K562 (cell line): ENCODE results near the gene UBA7. TPM values are rescaled to one million over a fixed set of nuclear protein-coding genes. Genes with fewer than 3 reads are reported as not detected.

Source experiments
- BCOR ChIP-seq: fragments of 450-650 bp; IDR thresholded peaks from 2 replicates; pipeline ENCODE4 v1.6.1; 2016
- BHLHE40 ChIP-seq: IDR thresholded peaks from 2 replicates; pipeline ENCODE4 v1.6.1; 2011; ENCODE audit warnings: low read length, improper control_type of control experiment
- CBX1 ChIP-seq: sonication (generic); IDR thresholded peaks from 2 replicates; pipeline ENCODE4 v1.6.1; 2016; ENCODE audit warnings: antibody characterized with exemption, low read depth, mild to moderate bottlenecking
- KAT7 ChIP-seq: sonication (generic); formaldehyde crosslinking; IDR thresholded peaks from 2 replicates; pipeline ENCODE4 v1.8.0; 2022; ENCODE audit warnings: missing genetic modification reagents, mild to moderate bottlenecking, borderline replicate concordance
- KDM5B ChIP-seq: fragments of 200-600 bp; sonication (generic); IDR thresholded peaks from 2 replicates; pipeline ENCODE4 v1.6.1; 2012; ENCODE audit warnings: low read depth, mild to moderate bottlenecking, moderate library complexity, low read length, control low read depth, inconsistent platforms; ENCODE audit not compliant: insufficient replicate concordance
- NFE2 ChIP-seq: IDR thresholded peaks from 2 replicates; pipeline ENCODE4 v1.6.1; 2014; ENCODE audit warnings: antibody characterized with exemption, low read depth
- RAD21 ChIP-seq, 2 experiments: fragments of 250-450 bp in 1 of 2; fragments of 450-650 bp in 1 of 2; sonication (Bioruptor Pico) in 1 of 2; formaldehyde crosslinking in 1 of 2; IDR thresholded peaks in 1 of 2; conservative IDR thresholded peaks in 1 of 2; 2 replicates each; pipeline versions ENCODE4 v1.4.0 to v1.8.0; 2020 to 2022; ENCODE audit warnings: mild to moderate bottlenecking in 2 of 2, moderate library complexity in 1 of 2
- SLC30A9 ChIP-seq: fragments of 250-450 bp; sonication (Bioruptor Pico); IDR thresholded peaks from 2 replicates; pipeline ENCODE4 v1.8.0; 2022; ENCODE audit warnings: mild to moderate bottlenecking, moderate library complexity
- SRSF3 ChIP-seq: fragments of 200-400 bp; formaldehyde crosslinking; IDR thresholded peaks from 2 replicates; pipeline ENCODE4 v1.6.1; 2016; ENCODE audit warnings: mild to moderate bottlenecking, low read length, moderate library complexity; ENCODE audit not compliant: insufficient read depth
- XRCC4 ChIP-seq: IDR thresholded peaks from one replicate; pipeline ENCODE4 v1.6.1; 2011; ENCODE audit not compliant: insufficient read depth, insufficient read length; ENCODE audit errors: extremely low read depth
- ZC3H4 ChIP-seq: sonication (generic); formaldehyde crosslinking; IDR thresholded peaks from 2 replicates; pipeline ENCODE4 v1.9.0; 2021; ENCODE audit warnings: missing genetic modification reagents, borderline replicate concordance
- ZNF253 ChIP-seq: fragments of 250-450 bp; sonication (Bioruptor Pico); conservative IDR thresholded peaks from 2 replicates; pipeline ENCODE4 v1.6.1; 2021; ENCODE audit warnings: mild to moderate bottlenecking
- ZNF316 ChIP-seq: fragments of 450-650 bp; IDR thresholded peaks from 2 replicates; pipeline ENCODE4 v1.6.1; 2016
- polyA plus RNA-seq, 8 experiments: library from polyadenylated mRNA; depleted of rRNA in 4 of 8; stranded (reverse) in 5 of 8; unstranded in 3 of 8; fragments of >200 nt; fragmentation: Nextera tagmentation in 2 of 8; fragmentation: Illumina TruSeq in 1 of 8; extraction: Ambion mirVana in 2 of 8; extraction: Trizol in 1 of 8; gene quantifications; 2 replicates each; pipeline versions ENCODE4 v1.2.1 to v1.2.3, GENCODE V29; 2011 to 2014; ENCODE audit warnings: inconsistent platforms in 1 of 8, missing spikeins in 1 of 8
- total RNA-seq, 7 experiments: library from RNA; depleted of rRNA in 6 of 7; stranded (reverse); fragments of >200 nt in 6 of 7; fragmentation: Illumina TruSeq in 2 of 7; extraction: Trizol in 2 of 7; gene quantifications; 2 replicates each; pipeline versions ENCODE4 v1.2.1 to v1.2.3, GENCODE V29; 2011 to 2021; ENCODE audit warnings: low replicate concordance in 1 of 7
- TF ChIP-seq, protein P1 (sequence below): sonication (generic); formaldehyde crosslinking; IDR thresholded peaks from 2 replicates; pipeline ENCODE4 v1.9.0; 2022; ENCODE audit warnings: mild to moderate bottlenecking, missing genetic modification reagents
- TF ChIP-seq, protein P2 (sequence below): sonication (generic); formaldehyde crosslinking; IDR thresholded peaks from 2 replicates; pipeline ENCODE4 v1.8.0; 2022; ENCODE audit warnings: mild to moderate bottlenecking, missing genetic modification reagents
- TF ChIP-seq, protein P3 (sequence below): IDR thresholded peaks from 2 replicates; pipeline ENCODE4 v1.6.1; 2011; ENCODE audit not compliant: insufficient read length; ENCODE audit errors: extremely low read depth
- TF ChIP-seq, protein P4 (sequence below): sonication (generic); formaldehyde crosslinking; IDR thresholded peaks from 2 replicates; pipeline ENCODE4 v1.8.1; 2023; ENCODE audit warnings: mild to moderate bottlenecking, missing genetic modification reagents
- TF ChIP-seq, protein P5 (sequence below): fragments of 450-650 bp; IDR thresholded peaks from 2 replicates; pipeline ENCODE4 v1.6.1; 2016

The UBA7 gene
- total and polyA plus RNA-seq, 9 of the 15 experiments (the other 6 are each of a cell fraction or from before 2014, with no cell fraction given) = 0.17 to 3.3 (median 2.0) TPM

DNA sequence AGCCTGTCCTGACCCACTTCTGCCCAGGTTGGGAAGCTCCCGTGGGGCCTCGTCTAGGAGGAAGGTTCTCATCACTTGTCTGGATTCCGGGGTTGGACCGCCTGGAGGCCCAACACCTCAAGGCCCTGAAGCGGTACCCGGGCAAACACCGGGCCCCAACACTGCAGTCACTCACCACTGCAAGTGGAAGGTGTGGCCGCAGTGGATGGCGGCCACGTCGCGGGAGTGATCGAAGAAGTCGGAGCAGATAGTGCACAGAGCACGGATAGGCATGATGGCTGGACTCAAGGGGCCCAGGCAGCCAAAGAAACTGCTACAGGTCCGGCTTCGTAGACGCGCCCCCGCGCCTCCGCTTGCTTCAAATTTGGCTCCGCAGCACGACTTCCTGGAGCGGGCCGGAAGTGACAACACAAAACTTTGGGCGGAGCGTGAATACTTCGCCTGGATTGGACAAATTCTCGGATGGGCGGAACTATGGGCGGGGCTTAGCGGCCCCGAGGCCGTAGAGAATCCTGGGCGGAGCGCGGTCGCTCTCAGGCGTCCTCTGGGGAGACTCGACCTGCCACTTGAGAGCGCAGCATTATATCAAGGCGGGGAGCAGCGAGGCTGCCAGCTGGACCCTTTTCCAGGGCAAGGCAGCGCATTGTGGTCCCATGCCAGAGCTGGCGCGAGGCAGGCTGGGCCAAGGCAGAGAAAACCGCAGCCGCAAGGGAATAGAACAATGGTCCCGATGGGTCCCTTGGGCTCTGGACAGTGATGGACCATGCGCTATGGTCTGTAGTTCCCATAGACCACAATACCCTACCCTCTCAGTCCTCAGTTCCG is 42.6 kb upstream of the UBA7 start, which contains the start of gene TRAIP (continued):
- TF ChIP-seq BHLHE40 (no peak), KAT7 (CRISPR knock-in tag) (no peak), KDM5B (peak; percentile 83), ZNF316 (no peak), SRSF3 (no peak), BCOR (no peak), ZC3H4 (no peak), SLC30A9 (CRISPR knock-in tag) (no peak), CBX1 (no peak), RAD21 (CRISPR knock-in tag; conservative IDR thresholded peaks at IDR 0.05 in 1 of 2, IDR thresholded peaks at IDR 0.05 in 1 of 2) (no peak), NFE2 (0 out of 2 replicates have a peak, but pooled peaks have one; percentile 15), ZNF253 (CRISPR knock-in tag) (no peak), XRCC4 (no peak)
- TF ChIP-seq, protein P1, sequence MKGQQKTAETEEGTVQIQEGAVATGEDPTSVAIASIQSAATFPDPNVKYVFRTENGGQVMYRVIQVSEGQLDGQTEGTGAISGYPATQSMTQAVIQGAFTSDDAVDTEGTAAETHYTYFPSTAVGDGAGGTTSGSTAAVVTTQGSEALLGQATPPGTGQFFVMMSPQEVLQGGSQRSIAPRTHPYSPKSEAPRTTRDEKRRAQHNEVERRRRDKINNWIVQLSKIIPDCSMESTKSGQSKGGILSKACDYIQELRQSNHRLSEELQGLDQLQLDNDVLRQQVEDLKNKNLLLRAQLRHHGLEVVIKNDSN (CRISPR knock-in tag) = no peak
- TF ChIP-seq, protein P2, sequence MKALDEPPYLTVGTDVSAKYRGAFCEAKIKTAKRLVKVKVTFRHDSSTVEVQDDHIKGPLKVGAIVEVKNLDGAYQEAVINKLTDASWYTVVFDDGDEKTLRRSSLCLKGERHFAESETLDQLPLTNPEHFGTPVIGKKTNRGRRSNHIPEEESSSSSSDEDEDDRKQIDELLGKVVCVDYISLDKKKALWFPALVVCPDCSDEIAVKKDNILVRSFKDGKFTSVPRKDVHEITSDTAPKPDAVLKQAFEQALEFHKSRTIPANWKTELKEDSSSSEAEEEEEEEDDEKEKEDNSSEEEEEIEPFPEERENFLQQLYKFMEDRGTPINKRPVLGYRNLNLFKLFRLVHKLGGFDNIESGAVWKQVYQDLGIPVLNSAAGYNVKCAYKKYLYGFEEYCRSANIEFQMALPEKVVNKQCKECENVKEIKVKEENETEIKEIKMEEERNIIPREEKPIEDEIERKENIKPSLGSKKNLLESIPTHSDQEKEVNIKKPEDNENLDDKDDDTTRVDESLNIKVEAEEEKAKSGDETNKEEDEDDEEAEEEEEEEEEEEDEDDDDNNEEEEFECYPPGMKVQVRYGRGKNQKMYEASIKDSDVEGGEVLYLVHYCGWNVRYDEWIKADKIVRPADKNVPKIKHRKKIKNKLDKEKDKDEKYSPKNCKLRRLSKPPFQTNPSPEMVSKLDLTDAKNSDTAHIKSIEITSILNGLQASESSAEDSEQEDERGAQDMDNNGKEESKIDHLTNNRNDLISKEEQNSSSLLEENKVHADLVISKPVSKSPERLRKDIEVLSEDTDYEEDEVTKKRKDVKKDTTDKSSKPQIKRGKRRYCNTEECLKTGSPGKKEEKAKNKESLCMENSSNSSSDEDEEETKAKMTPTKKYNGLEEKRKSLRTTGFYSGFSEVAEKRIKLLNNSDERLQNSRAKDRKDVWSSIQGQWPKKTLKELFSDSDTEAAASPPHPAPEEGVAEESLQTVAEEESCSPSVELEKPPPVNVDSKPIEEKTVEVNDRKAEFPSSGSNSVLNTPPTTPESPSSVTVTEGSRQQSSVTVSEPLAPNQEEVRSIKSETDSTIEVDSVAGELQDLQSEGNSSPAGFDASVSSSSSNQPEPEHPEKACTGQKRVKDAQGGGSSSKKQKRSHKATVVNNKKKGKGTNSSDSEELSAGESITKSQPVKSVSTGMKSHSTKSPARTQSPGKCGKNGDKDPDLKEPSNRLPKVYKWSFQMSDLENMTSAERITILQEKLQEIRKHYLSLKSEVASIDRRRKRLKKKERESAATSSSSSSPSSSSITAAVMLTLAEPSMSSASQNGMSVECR (CRISPR knock-in tag) = no peak; the same call in 1 of the 2 replicates
- TF ChIP-seq, protein P3, sequence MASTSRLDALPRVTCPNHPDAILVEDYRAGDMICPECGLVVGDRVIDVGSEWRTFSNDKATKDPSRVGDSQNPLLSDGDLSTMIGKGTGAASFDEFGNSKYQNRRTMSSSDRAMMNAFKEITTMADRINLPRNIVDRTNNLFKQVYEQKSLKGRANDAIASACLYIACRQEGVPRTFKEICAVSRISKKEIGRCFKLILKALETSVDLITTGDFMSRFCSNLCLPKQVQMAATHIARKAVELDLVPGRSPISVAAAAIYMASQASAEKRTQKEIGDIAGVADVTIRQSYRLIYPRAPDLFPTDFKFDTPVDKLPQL = no peak
- TF ChIP-seq, protein P4, sequence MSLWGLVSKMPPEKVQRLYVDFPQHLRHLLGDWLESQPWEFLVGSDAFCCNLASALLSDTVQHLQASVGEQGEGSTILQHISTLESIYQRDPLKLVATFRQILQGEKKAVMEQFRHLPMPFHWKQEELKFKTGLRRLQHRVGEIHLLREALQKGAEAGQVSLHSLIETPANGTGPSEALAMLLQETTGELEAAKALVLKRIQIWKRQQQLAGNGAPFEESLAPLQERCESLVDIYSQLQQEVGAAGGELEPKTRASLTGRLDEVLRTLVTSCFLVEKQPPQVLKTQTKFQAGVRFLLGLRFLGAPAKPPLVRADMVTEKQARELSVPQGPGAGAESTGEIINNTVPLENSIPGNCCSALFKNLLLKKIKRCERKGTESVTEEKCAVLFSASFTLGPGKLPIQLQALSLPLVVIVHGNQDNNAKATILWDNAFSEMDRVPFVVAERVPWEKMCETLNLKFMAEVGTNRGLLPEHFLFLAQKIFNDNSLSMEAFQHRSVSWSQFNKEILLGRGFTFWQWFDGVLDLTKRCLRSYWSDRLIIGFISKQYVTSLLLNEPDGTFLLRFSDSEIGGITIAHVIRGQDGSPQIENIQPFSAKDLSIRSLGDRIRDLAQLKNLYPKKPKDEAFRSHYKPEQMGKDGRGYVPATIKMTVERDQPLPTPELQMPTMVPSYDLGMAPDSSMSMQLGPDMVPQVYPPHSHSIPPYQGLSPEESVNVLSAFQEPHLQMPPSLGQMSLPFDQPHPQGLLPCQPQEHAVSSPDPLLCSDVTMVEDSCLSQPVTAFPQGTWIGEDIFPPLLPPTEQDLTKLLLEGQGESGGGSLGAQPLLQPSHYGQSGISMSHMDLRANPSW (CRISPR knock-in tag) = no peak
- TF ChIP-seq, protein P5, sequence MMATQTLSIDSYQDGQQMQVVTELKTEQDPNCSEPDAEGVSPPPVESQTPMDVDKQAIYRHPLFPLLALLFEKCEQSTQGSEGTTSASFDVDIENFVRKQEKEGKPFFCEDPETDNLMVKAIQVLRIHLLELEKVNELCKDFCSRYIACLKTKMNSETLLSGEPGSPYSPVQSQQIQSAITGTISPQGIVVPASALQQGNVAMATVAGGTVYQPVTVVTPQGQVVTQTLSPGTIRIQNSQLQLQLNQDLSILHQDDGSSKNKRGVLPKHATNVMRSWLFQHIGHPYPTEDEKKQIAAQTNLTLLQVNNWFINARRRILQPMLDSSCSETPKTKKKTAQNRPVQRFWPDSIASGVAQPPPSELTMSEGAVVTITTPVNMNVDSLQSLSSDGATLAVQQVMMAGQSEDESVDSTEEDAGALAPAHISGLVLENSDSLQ = no peak
